Measurements from ENCODE around the gene RNF5.

DNA sequence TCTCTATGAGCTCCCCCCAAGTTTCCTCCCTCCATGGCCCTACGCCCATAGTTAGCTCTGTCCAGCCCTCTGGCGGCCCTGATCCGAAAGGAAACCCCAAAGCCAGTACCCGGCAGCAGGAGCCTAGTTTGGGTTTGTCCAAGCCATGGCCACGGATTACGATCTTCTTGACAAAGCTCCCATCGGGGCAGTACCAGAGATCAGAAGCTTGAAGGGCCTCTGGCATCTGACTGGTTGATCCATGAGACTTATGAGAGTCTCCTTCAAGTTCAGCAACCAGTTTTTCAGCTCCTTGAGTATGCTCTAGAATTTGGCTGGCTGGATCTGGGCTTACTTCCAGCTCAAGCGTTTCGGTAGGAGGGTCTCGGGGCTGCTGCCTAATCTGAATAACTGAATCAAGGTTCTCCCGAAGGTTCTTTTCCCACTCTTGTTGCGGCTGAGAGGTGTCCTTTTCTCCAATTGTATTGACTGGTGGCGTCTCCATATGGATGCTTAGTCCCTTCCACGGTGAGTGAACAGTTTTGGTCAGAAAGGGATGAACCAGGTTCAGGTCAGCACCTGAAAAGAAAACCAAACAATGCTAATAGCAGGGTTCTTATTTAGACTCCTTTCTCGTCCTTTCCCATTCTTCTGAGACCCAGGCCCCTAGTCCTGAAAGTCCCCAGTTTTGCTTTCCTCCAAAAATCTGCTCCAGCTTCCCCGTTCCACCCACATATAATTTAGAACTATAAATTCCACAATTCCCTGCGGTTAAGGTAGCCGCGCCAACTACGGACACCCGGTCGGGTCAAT, 48.7 kb upstream of the RNF5 start:
- TF ChIP-seq, protein P1, sequence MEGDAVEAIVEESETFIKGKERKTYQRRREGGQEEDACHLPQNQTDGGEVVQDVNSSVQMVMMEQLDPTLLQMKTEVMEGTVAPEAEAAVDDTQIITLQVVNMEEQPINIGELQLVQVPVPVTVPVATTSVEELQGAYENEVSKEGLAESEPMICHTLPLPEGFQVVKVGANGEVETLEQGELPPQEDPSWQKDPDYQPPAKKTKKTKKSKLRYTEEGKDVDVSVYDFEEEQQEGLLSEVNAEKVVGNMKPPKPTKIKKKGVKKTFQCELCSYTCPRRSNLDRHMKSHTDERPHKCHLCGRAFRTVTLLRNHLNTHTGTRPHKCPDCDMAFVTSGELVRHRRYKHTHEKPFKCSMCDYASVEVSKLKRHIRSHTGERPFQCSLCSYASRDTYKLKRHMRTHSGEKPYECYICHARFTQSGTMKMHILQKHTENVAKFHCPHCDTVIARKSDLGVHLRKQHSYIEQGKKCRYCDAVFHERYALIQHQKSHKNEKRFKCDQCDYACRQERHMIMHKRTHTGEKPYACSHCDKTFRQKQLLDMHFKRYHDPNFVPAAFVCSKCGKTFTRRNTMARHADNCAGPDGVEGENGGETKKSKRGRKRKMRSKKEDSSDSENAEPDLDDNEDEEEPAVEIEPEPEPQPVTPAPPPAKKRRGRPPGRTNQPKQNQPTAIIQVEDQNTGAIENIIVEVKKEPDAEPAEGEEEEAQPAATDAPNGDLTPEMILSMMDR (IDR thresholded peaks at IDR 0.05), result no peak
- TF ChIP-seq POLR2A (IDR thresholded peaks at IDR 0.05), result no peak

Measured in testis (tissue), 2 donors.